Adrenal gland (tissue), 12 donors: ENCODE data around the gene CYP4F3. TPM values are rescaled to one million over a fixed set of nuclear protein-coding genes. Genes with fewer than 3 reads are reported as not detected.

ENCODE experiments used
- DNase-seq, 7 donors: peaks; one replicate each; pipeline ENCODE4 v3.0.0-alpha.2; 2019 to 2020
- H3K27ac ChIP-seq, 5 donors: fragments of 200-600 bp; sonication (generic) in 4 of 5; 1 replicate in 3 of 5; 2 replicates in 2 of 5; pipeline versions ENCODE4 v1.5.1 to v1.8.0; 2016 to 2020; ENCODE audit warnings: mild to moderate bottlenecking in 1 of 5
- H3K27me3 ChIP-seq: fragments of 200-600 bp; 2 replicates; pipeline ENCODE4 v1.8.0; 2021
- H3K36me3 ChIP-seq, 2 donors: fragments of 200-600 bp; replicated peaks in 1 of 2; 1 replicate in 1 of 2; 2 replicates in 1 of 2; pipeline versions ENCODE4 v1.5.1 to v1.8.0; 2018 to 2022
- H3K4me1 ChIP-seq, 2 donors: fragments of 200-600 bp; replicated peaks in 1 of 2; 1 replicate in 1 of 2; 2 replicates in 1 of 2; pipeline versions ENCODE4 v1.5.1 to v1.8.0; 2018 to 2021
- H3K4me3 ChIP-seq, 4 donors: fragments of 200-600 bp; sonication (generic) in 3 of 4; one replicate each; pipeline ENCODE4 v1.5.1; 2016 to 2018
- H3K9me3 ChIP-seq, 3 donors: fragments of 200-600 bp; sonication (generic) in 1 of 3; replicated peaks in 1 of 3; 1 replicate in 2 of 3; 2 replicates in 1 of 3; pipeline versions ENCODE4 v1.5.1 to v1.8.0; 2016 to 2021
- POLR2A ChIP-seq, 2 donors: fragments of 450-650 bp; IDR thresholded peaks; one replicate each; pipeline ENCODE4 v1.6.1; 2017; ENCODE audit warnings: antibody characterized with exemption in 2 of 2, mild to moderate bottlenecking in 2 of 2, moderate library complexity in 1 of 2
- WGBS, 4 donors: extraction: QIAGEN DNeasy Blood & Tissue Kit in 2 of 4; methylation state at CpG; one replicate each; pipeline versions ENCODE4 v1.1.5 to v1.1.7; 2013 to 2017; 5-methylcytosine and 5-hydroxymethylcytosine counted together
- intact Hi-C, 2 donors: fragments of 100-400 bp; cut with DNase I; formaldehyde crosslinking; loops; one replicate each; pipeline versions ENCODE4 v1.14.1 to v1.15.0; 2022 to 2023
- polyA plus RNA-seq, 3 donors: library from polyadenylated mRNA; stranded (reverse); fragments of 200-250 nt in 2 of 3; fragments of 350-450 nt in 1 of 3; fragmentation: Illumina TruSeq in 1 of 3; extraction: RNeasy Lipid Tissue Mini Kit (QIAGEN cat#74804) in 1 of 3; gene quantifications; one replicate each; pipeline ENCODE4 v1.2.3, GENCODE V29; 2013 to 2014
- total RNA-seq, 9 donors: library from RNA; depleted of rRNA in 4 of 9; stranded (reverse); fragments of >200 nt in 4 of 9; fragments of 120-200 nt in 1 of 9; fragmentation: NEBNext Ultra II Directional in 1 of 9; extraction: Animal tissue kit (Norgen Biotek cat#: 25700) in 1 of 9; gene quantifications; one replicate each; pipeline versions ENCODE4 v1.1.0 to v1.2.4, GENCODE V29; 2013 to 2023
- TF ChIP-seq, protein P1 (sequence below), 6 experiments: fragments of 450-650 bp in 4 of 6; fragments of 200-600 bp in 2 of 6; sonication (generic) in 1 of 6; IDR thresholded peaks; 1 replicate in 5 of 6; 2 replicates in 1 of 6; pipeline versions ENCODE4 v1.5.1 to v1.8.0; 2016 to 2021; ENCODE audit warnings: antibody characterized with exemption in 6 of 6, mild to moderate bottlenecking in 2 of 6, moderate library complexity in 1 of 6
- donor health status: healthy with polysubstance abuse.
- donor health status: Bipolar disorder and iron deficiency.
- donor health status: DM: yes; HTN: yes; CAD: no.
- donor health status: DM: no; HTN: no; CAD: no.
- donor health status: DM: no; HTN: no; CAD: no.
- donor health status: DM: yes; HTN: yes; CAD: no.

Gene CYP4F3
- total and polyA plus RNA-seq, 12 donors, result 0.03 to 0.80 (median 0.24) TPM; not detected in 5

DNA sequence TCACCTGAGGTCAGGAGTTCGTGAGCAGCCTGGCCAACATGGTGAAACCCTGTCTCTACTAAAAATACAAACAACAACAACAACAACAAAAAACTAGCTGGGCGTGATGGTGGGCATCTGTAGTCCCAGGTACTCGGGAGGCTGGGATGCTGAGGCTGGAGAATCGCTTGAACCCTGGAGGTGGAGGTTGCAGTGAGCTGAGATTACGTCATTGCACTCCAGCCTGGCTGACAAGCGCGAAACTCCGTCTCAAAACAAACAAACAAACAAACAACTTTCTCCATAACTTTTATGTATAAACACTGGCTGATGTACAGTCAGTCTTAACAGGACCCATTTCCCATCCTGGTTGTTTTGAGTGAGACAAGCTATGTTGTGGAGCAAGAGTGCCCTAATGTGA, 31.4 kb upstream of the CYP4F3 start:
- no peaks in the 10 kb centered on the region for H3K4me1 ChIP-seq
- H3K9me3 ChIP-seq, result no peaks in the 10 kb centered on the region
- H3K36me3 ChIP-seq, result no peaks in the 10 kb centered on the region
- no peaks in the 10 kb centered on the region for H3K27me3 ChIP-seq
- no peak for TF ChIP-seq POLR2A (IDR thresholded peaks at IDR 0.05)
- TF ChIP-seq, protein P1, sequence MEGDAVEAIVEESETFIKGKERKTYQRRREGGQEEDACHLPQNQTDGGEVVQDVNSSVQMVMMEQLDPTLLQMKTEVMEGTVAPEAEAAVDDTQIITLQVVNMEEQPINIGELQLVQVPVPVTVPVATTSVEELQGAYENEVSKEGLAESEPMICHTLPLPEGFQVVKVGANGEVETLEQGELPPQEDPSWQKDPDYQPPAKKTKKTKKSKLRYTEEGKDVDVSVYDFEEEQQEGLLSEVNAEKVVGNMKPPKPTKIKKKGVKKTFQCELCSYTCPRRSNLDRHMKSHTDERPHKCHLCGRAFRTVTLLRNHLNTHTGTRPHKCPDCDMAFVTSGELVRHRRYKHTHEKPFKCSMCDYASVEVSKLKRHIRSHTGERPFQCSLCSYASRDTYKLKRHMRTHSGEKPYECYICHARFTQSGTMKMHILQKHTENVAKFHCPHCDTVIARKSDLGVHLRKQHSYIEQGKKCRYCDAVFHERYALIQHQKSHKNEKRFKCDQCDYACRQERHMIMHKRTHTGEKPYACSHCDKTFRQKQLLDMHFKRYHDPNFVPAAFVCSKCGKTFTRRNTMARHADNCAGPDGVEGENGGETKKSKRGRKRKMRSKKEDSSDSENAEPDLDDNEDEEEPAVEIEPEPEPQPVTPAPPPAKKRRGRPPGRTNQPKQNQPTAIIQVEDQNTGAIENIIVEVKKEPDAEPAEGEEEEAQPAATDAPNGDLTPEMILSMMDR (IDR thresholded peaks at IDR 0.05), result no peak
- 78 to 83% (median 80%) methylated on average over 8 of the region's 8 CpGs for WGBS, 4 donors
- no peak overlapping the region for H3K4me3 ChIP-seq
- no peak for DNase-seq
- no peak overlapping the region for H3K27ac ChIP-seq
- intact Hi-C loops, result no loop called here

DNA sequence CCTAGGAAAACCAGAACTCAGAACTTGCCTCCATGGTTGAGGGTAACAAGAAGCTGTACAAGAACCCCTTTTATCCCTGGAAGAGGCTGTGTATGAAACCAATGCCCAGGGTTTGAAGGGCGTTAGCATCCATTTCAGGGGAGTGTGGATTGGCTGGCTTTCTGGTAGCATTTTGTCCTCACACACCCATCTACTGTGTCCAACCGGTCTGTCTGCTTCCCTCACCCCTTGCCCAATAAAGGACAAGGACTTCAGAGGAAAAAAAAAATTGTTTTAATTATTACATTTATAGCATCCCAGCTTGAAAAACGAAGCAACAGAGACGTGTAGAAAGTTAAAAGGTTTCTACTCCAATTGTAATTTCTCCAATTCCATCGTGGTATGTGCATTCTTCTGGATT, 28.4 kb upstream of the CYP4F3 start:
- no peaks in the 10 kb centered on the region for H3K27me3 ChIP-seq
- no peak for TF ChIP-seq POLR2A (IDR thresholded peaks at IDR 0.05)
- TF ChIP-seq, protein P1 (IDR thresholded peaks at IDR 0.05), result no peak
- no peaks in the 10 kb centered on the region for H3K36me3 ChIP-seq
- H3K27ac ChIP-seq, result no peak overlapping the region
- WGBS, 4 donors, result 47 to 56% (median 52%) methylated on average over 5 of the region's 5 CpGs
- no peaks in the 10 kb centered on the region for H3K9me3 ChIP-seq
- H3K4me3 ChIP-seq, result no peak overlapping the region
- no peaks in the 10 kb centered on the region for H3K4me1 ChIP-seq
- intact Hi-C loops, result no loop called here
- no peak for DNase-seq

DNA sequence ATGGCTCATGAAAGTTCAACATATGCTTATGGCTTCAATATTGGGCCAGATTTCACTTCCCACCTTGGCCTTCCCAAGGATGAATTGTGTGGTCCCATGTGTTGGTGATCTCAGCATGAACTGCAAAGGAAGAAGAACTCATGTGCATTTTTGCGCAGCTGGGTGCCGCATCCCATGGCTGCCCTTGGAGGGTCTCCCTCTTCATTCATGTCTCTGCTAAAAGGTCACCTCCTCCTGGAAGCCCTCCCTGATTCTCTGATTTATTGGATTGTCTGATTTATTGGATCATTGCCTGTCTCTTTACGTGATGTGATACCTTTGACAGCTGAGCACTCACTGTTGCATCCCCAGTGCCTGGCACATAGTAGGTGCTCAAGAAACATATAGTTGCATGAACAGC, 27.4 kb upstream of the CYP4F3 start:
- no peak for DNase-seq
- WGBS, 4 donors, result 85 to 87% (median 86%) methylated on average over 3 of the region's 3 CpGs
- Histone ChIP-seq H3K4me1 (no peaks in the 10 kb centered on the region), H3K9me3 (no peaks in the 10 kb centered on the region), H3K27me3 (peaks cover under 1% of the 10 kb centered on the region), H3K27ac (no peak overlapping the region), H3K36me3 (no peaks in the 10 kb centered on the region), H3K4me3 (no peak overlapping the region)
- TF ChIP-seq, protein P1 (IDR thresholded peaks at IDR 0.05), result no peak
- no peak for TF ChIP-seq POLR2A (IDR thresholded peaks at IDR 0.05)
- intact Hi-C loops, result no loop called here

DNA sequence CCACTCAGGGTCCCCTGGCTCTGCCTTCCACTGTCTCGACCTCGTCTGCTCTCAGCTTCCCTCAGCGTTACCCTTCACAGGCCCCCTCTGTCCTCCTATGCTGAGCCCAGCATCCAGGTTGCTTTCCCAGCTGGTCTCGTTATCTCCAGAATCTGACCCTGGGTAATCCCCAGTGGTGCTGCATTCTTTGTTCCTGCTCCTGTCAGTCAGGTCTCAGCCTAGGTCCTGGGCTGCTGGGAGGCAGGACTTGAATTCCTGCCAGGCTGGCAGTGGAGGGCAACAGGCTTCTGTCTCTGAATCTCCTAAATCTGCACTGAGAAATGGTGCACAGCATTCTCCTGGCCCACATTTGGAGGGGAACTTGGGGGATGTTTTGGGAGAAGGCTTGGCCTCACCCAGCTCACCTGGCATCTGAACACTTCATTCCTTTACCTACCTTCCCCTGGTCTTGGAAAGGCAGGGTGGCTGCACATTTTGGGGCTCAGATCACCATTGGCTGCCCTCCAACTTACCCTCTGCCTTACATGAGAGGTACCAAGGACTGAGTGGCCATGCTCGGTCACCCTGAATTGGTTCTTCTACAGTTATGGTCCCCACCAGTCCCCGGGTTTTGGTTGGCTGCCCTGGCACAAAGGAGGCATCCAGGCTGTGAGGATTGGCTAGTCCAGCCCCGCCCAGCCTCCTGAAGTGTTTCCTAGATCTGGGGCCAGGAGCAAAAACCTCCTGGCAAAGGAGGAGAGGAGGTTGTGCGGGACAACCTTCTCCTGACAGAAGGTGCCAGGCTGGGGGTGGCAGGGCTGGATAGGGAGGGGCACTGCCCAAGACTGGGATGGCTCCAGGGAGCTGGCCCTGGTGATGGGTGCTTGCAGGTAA, 26.0 kb upstream of the CYP4F3 start, which contains the start of gene CYP4F8:
Gene CYP4F8, plus strand, starts transcription at position 712 of the 873 bp plus-strand sequence. CDS start 399 bp downstream, outside the sequence.
- no peaks in the 10 kb centered on the region for H3K4me1 ChIP-seq
- H3K27me3 ChIP-seq, result peaks cover 6% of the 10 kb centered on the region
- H3K4me3 ChIP-seq, result no peak within 1 kb of the TSS
- no peaks in the 10 kb centered on the region for H3K9me3 ChIP-seq
- no peak for TF ChIP-seq POLR2A (IDR thresholded peaks at IDR 0.05)
- TF ChIP-seq, protein P1 (IDR thresholded peaks at IDR 0.05), result no peak
- intact Hi-C loops, result no loop called here
- WGBS, 4 donors, result 44 to 59% (median 50%) methylated on average over 4 to 8 of the region's 8 CpGs
- DNase-seq, result no peak
- H3K27ac ChIP-seq, result no peak within 1 kb of the TSS
- H3K36me3 ChIP-seq, result no peaks in the 10 kb centered on the region
